ENCODE data around the gene THY1. TPM values are rescaled to one million over a fixed set of nuclear protein-coding genes. Genes with fewer than 3 reads are reported as not detected.

Gene THY1
- total RNA-seq, 1 donor from 2014 or later: 121 TPM

DNA sequence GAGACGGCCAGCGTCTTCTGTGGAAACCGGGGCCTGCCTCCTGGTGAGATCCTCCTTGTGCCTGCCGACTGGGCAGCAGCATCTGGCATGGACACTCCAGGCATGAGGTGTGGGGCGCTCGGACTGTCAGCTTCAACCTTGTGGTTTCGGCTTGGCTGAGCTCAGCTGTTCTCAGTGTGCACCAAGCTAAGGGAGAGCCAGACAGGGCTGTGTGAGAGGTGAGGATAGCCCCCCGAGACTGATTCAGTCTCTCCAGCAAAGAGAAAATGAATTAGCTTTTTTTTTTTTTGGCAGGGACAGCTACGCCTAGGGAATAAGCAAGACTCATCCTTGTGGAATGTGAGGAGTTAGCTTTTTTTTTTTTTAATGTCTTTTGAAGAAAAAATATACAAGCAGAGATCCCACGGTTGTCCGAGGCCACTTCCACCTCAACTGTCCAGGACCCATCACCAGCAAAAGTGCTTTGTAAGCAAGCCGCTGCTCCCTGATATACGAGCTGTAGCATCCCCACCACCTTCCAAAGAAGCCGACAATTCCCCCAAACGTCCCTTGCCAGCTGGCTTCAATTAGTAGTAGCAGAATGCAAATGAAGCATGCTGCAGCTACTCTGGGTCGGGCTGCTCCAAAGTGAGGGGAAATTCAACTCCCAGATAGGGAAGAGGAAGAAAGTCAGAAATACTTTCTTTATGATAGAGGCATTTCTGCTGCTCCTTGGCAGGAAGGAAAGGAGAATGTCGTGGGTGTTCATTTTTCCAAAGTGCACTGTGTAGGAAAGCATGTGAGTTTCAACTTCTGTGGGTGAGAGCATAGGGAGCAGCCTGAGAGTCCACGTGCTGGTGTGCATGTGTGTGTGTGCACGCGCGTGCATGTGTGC, 9.7 kb upstream of the THY1 start:
- TF ChIP-seq, protein P1, sequence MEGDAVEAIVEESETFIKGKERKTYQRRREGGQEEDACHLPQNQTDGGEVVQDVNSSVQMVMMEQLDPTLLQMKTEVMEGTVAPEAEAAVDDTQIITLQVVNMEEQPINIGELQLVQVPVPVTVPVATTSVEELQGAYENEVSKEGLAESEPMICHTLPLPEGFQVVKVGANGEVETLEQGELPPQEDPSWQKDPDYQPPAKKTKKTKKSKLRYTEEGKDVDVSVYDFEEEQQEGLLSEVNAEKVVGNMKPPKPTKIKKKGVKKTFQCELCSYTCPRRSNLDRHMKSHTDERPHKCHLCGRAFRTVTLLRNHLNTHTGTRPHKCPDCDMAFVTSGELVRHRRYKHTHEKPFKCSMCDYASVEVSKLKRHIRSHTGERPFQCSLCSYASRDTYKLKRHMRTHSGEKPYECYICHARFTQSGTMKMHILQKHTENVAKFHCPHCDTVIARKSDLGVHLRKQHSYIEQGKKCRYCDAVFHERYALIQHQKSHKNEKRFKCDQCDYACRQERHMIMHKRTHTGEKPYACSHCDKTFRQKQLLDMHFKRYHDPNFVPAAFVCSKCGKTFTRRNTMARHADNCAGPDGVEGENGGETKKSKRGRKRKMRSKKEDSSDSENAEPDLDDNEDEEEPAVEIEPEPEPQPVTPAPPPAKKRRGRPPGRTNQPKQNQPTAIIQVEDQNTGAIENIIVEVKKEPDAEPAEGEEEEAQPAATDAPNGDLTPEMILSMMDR (IDR thresholded peaks at IDR 0.05; ENCODE audit: unreplicated experiment): no peak
- Mint-ChIP-seq H3K27me3 (ENCODE audit: low read depth) (peaks cover 3% of the 10 kb centered on the region), H3K27ac (peak overlapping the region; percentile 96), H3K4me1 (peaks cover 28% of the 10 kb centered on the region), H3K4me3 (peak overlapping the region; percentile 38), H3K36me3 (no peaks in the 10 kb centered on the region), H3K9me3 (no peaks in the 10 kb centered on the region)
- DNase-seq (ENCODE audit: low spot score in 2 of 2, unreplicated experiment in 2 of 2): no peak

DNA sequence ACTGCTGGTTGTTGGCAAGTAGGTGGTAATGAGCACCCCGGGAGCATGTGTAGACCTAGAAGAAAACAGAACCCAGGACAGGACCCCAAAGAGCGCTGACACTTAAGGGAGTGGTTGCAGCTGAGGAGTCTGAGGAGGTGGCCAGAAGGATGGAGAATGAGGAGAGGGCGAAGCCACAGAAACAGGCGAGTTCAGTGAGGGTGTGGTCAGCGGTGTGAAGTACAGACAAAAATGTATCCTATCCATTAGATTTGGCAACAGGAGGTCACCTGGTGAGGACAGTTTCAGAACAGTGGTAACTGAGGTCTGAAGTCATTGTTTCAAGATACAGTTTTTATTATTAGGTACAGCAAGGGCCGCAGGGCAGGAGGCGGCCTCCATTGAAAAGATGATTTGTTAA, 8.6 kb upstream of the THY1 start:
- H3K4me3 Mint-ChIP-seq: no peak overlapping the region
- peak overlapping the region; percentile 66 for H3K27ac Mint-ChIP-seq
- no peaks in the 10 kb centered on the region for H3K36me3 Mint-ChIP-seq
- DNase-seq (ENCODE audit: low spot score in 2 of 2, unreplicated experiment in 2 of 2): no peak
- peaks cover 34% of the 10 kb centered on the region for H3K4me1 Mint-ChIP-seq
- H3K9me3 Mint-ChIP-seq: no peaks in the 10 kb centered on the region
- H3K27me3 Mint-ChIP-seq (ENCODE audit: low read depth): peaks cover 3% of the 10 kb centered on the region
- TF ChIP-seq, protein P1 (IDR thresholded peaks at IDR 0.05; ENCODE audit: unreplicated experiment): no peak

DNA sequence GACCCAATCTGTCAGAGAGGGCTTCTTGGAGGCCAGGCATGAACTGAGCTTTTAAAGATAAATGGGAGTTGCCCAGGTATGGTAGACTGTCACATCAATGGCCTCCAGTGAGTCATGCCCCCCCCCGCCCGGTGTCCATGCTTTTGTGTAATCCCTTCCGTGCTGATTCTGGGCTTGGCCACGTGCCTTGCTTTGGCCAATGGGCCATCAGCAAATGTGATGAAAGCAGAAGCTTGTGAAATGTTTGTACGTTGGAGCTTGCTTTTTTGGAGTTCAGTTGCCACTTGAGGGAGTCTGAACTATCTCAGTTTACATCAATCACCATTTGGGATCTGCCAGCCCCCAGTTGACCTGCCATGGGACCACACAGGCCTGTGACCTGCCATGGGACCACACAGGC, 4.3 kb upstream of the THY1 start:
- DNase-seq (ENCODE audit: low spot score in 2 of 2, unreplicated experiment in 2 of 2): no peak
- Mint-ChIP-seq H3K27me3 (ENCODE audit: low read depth) (peaks cover 5% of the 10 kb centered on the region), H3K9me3 (no peaks in the 10 kb centered on the region), H3K4me1 (peaks cover 53% of the 10 kb centered on the region), H3K27ac (no peak overlapping the region), H3K36me3 (no peaks in the 10 kb centered on the region), H3K4me3 (no peak overlapping the region)
- TF ChIP-seq, protein P1 (IDR thresholded peaks at IDR 0.05; ENCODE audit: unreplicated experiment): no peak

DNA sequence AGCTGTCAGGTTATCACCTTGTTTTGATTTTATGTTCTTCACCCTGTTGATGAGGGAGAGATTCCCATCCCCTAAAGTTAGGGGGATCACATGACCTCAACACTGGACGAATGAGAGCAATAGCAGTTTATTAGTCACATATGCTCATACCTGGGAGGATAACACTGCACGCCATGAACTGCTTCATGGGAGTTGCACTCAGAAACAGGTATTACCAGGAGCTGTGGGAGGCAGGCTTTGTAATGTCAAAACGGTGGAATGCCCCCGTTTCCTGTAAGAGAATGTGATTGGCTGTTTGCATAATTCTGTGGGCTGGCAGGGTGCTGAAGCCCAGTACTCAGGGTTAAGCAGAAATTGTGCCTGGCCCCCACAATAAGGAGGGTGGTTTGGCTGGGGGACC, 3.2 kb upstream of the THY1 start:
- peaks cover 10% of the 10 kb centered on the region for H3K27me3 Mint-ChIP-seq (ENCODE audit: low read depth)
- DNase-seq (ENCODE audit: low spot score in 2 of 2, unreplicated experiment in 2 of 2): no peak
- H3K4me1 Mint-ChIP-seq: peaks cover 52% of the 10 kb centered on the region
- H3K4me3 Mint-ChIP-seq: no peak overlapping the region
- no peaks in the 10 kb centered on the region for H3K9me3 Mint-ChIP-seq
- H3K27ac Mint-ChIP-seq: peak overlapping the region; percentile 94
- no peaks in the 10 kb centered on the region for H3K36me3 Mint-ChIP-seq
- TF ChIP-seq, protein P1 (IDR thresholded peaks at IDR 0.05; ENCODE audit: unreplicated experiment): no peak

DNA sequence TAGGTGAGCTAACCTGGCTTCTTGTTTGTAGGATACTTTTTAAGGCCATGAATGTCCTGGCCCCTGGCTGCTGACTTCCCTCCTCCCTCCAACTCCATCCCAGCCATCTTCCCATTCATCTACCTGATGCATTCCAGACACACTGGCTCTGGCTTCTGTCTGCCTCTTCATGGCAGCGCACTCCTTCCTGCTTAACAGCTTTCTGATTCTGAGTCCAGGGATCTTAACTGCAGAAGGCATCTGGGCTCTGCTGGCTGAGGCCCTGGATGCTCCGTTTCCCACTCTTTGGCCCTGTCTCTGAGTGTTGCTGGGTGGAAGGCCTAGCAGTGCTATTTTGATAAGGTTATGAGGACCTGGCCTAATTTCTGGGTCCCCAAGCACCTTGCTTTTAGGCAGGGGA, 1.8 kb upstream of the THY1 start:
- no peak for DNase-seq (ENCODE audit: low spot score in 2 of 2, unreplicated experiment in 2 of 2)
- H3K27ac Mint-ChIP-seq: peak overlapping the region; percentile 92
- peaks cover 4% of the 10 kb centered on the region for H3K36me3 Mint-ChIP-seq
- peaks cover 12% of the 10 kb centered on the region for H3K27me3 Mint-ChIP-seq (ENCODE audit: low read depth)
- TF ChIP-seq, protein P1 (IDR thresholded peaks at IDR 0.05; ENCODE audit: unreplicated experiment): no peak
- H3K4me1 Mint-ChIP-seq: peaks cover 54% of the 10 kb centered on the region
- H3K9me3 Mint-ChIP-seq: no peaks in the 10 kb centered on the region
- H3K4me3 Mint-ChIP-seq: peak overlapping the region; percentile 91

All from mesothelial cell of epicardium (in vitro differentiated cells).